ENCODE data around the gene MTMR2. TPM values are rescaled to one million over a fixed set of nuclear protein-coding genes. Genes with fewer than 3 reads are reported as not detected.

MTMR2 gene
- total and polyA plus RNA-seq, 2 of the 13 experiments (the other 11 are each of a cell fraction or from before 2014, with no cell fraction given): 12.7 to 22.3 TPM

DNA sequence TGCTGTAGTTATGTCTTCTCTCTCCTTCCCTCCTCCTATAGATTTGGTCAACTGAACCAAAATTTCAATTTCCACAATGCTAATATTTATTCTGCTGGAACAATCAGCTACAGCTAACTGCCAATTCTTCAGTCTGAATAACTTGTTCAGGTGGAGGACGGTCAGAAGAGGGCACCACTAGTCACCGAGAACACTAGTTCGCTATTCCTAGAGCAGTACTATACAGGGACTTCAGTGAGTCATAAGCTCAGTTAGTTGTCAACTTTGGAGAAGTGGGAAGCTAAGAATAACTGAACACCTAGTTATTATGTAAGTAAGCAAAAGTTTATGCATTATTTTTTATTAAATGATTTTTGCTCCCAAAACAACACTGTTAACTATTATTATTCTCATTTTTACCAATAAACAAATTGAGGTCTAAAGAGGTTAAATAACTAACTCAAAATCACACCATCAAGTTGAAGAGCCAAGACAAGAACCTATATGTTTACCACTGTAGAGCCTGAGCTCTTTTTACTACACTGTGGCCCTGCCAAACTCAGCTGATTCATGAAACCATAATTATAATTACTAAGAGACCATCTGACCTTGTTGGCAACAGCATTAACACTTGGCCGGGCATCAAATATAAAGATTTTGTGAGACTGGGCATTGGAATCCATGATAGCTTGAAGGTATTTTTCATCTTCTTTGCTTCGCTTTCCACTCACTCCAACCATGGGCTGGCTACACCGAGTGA lies 74.7 kb downstream of the MTMR2 start (continued):
- TF ChIP-seq, protein P1, sequence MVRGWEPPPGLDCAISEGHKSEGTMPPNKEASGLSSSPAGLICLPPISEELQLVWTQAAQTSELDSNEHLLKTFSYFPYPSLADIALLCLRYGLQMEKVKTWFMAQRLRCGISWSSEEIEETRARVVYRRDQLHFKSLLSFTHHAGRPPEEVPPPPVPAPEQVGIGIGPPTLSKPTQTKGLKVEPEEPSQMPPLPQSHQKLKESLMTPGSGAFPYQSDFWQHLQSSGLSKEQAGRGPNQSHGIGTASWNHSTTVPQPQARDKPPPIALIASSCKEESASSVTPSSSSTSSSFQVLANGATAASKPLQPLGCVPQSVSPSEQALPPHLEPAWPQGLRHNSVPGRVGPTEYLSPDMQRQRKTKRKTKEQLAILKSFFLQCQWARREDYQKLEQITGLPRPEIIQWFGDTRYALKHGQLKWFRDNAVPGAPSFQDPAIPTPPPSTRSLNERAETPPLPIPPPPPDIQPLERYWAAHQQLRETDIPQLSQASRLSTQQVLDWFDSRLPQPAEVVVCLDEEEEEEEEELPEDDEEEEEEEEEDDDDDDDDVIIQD (CRISPR knock-in tag; IDR thresholded peaks at IDR 0.05; ENCODE audit: low read depth): peak; percentile 87; the same call in 1 of the 2 replicates
- TF ChIP-seq ZNF619 (CRISPR knock-in tag; IDR thresholded peaks at IDR 0.05): no peak
- TF ChIP-seq ZNF317 (CRISPR knock-in tag; IDR thresholded peaks at IDR 0.05): no peak
- TF ChIP-seq SSRP1 (CRISPR knock-in tag; IDR thresholded peaks at IDR 0.05): no peak
- TF ChIP-seq, protein P2, sequence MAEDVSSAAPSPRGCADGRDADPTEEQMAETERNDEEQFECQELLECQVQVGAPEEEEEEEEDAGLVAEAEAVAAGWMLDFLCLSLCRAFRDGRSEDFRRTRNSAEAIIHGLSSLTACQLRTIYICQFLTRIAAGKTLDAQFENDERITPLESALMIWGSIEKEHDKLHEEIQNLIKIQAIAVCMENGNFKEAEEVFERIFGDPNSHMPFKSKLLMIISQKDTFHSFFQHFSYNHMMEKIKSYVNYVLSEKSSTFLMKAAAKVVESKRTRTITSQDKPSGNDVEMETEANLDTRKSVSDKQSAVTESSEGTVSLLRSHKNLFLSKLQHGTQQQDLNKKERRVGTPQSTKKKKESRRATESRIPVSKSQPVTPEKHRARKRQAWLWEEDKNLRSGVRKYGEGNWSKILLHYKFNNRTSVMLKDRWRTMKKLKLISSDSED (CRISPR knock-in tag; IDR thresholded peaks at IDR 0.05): no peak
- 0 out of 2 replicates have a peak, but pooled peaks have one; percentile 9 for TF ChIP-seq MIXL1 (CRISPR knock-in tag; IDR thresholded peaks at IDR 0.05)
- TF ChIP-seq ZNF557 (CRISPR knock-in tag; IDR thresholded peaks at IDR 0.05): no peak
- TF ChIP-seq FOXK1 (CRISPR knock-in tag; IDR thresholded peaks at IDR 0.05; ENCODE audit: borderline replicate concordance, low read depth): no peak
- no peak for TF ChIP-seq KDM6A (CRISPR knock-in tag; IDR thresholded peaks at IDR 0.05; ENCODE audit: low read depth)
- no peak for TF ChIP-seq PAX8 (CRISPR knock-in tag; IDR thresholded peaks at IDR 0.05; ENCODE audit: borderline replicate concordance)
- no peak for TF ChIP-seq CHCHD3 (CRISPR knock-in tag; IDR thresholded peaks at IDR 0.05)
- TF ChIP-seq, protein P3, sequence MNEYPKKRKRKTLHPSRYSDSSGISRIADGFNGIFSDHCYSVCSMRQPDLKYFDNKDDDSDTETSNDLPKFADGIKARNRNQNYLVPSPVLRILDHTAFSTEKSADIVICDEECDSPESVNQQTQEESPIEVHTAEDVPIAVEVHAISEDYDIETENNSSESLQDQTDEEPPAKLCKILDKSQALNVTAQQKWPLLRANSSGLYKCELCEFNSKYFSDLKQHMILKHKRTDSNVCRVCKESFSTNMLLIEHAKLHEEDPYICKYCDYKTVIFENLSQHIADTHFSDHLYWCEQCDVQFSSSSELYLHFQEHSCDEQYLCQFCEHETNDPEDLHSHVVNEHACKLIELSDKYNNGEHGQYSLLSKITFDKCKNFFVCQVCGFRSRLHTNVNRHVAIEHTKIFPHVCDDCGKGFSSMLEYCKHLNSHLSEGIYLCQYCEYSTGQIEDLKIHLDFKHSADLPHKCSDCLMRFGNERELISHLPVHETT (CRISPR knock-in tag; conservative IDR thresholded peaks at IDR 0.05): no peak
- TF ChIP-seq REL (CRISPR knock-in tag; conservative IDR thresholded peaks at IDR 0.05): no peak
- no peak for TF ChIP-seq ZKSCAN1 (IDR thresholded peaks at IDR 0.05; ENCODE audit: low read length)
- TF ChIP-seq, protein P4, sequence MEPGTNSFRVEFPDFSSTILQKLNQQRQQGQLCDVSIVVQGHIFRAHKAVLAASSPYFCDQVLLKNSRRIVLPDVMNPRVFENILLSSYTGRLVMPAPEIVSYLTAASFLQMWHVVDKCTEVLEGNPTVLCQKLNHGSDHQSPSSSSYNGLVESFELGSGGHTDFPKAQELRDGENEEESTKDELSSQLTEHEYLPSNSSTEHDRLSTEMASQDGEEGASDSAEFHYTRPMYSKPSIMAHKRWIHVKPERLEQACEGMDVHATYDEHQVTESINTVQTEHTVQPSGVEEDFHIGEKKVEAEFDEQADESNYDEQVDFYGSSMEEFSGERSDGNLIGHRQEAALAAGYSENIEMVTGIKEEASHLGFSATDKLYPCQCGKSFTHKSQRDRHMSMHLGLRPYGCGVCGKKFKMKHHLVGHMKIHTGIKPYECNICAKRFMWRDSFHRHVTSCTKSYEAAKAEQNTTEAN (CRISPR knock-in tag; conservative IDR thresholded peaks at IDR 0.05): no peak
- TF ChIP-seq, protein P5, sequence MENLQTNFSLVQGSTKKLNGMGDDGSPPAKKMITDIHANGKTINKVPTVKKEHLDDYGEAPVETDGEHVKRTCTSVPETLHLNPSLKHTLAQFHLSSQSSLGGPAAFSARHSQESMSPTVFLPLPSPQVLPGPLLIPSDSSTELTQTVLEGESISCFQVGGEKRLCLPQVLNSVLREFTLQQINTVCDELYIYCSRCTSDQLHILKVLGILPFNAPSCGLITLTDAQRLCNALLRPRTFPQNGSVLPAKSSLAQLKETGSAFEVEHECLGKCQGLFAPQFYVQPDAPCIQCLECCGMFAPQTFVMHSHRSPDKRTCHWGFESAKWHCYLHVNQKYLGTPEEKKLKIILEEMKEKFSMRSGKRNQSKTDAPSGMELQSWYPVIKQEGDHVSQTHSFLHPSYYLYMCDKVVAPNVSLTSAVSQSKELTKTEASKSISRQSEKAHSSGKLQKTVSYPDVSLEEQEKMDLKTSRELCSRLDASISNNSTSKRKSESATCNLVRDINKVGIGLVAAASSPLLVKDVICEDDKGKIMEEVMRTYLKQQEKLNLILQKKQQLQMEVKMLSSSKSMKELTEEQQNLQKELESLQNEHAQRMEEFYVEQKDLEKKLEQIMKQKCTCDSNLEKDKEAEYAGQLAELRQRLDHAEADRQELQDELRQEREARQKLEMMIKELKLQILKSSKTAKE (CRISPR knock-in tag; IDR thresholded peaks at IDR 0.05; ENCODE audit: borderline replicate concordance): no peak
- no peak for TF ChIP-seq HCFC1 (IDR thresholded peaks at IDR 0.05; ENCODE audit: low read depth, low read length)

Data from HepG2 (cell line).